HEK293 (cell line): Measurements from ENCODE around the gene RSBN1L.

Source experiments
- CTCF ChIA-PET: fragments of 350-600 bp; formaldehyde crosslinking; extraction: SDS; loops from one replicate; lab custom pipeline; 2021; ENCODE audit warnings: antibody characterized with exemption; lab: Yijun Ruan, JAX
- POLR2A ChIA-PET: fragments of 300-600 bp; formaldehyde crosslinking; extraction: SDS; loops from one replicate; lab custom pipeline; 2020; ENCODE audit warnings: antibody characterized with exemption, inconsistent platforms; lab: Yijun Ruan, JAX
- H3K27ac ChIP-seq: fragments of 200-500 bp; sonication (Bioruptor generic); 2 replicates; pipeline ENCODE4 v1.5.1; 2014; ENCODE audit warnings: low read depth, low read length, control low read depth, inconsistent platforms; ENCODE audit errors: extremely low read depth
- H3K36me3 ChIP-seq, 2 experiments: fragments of 200-500 bp in 1 of 2; sonication (Bioruptor generic) in 1 of 2; 1 replicate in 1 of 2; 2 replicates in 1 of 2; pipeline ENCODE4 v1.5.1; 2014 to 2017; ENCODE audit warnings: inconsistent platforms in 2 of 2, low read length in 2 of 2; ENCODE audit not compliant: control insufficient read depth in 2 of 2, insufficient read depth in 1 of 2
- H3K4me1 ChIP-seq: fragments of 200-500 bp; sonication (Bioruptor generic); 2 replicates; pipeline ENCODE4 v1.5.1; 2014; ENCODE audit warnings: mild to moderate bottlenecking, low read length, inconsistent platforms; ENCODE audit not compliant: control insufficient read depth, insufficient read depth
- H3K4me3 ChIP-seq: 2 replicates; pipeline ENCODE4 v1.5.1; 2011; ENCODE audit warnings: low read depth, mild to moderate bottlenecking, control low read depth, low read length, moderate library complexity
- H3K9me3 ChIP-seq: fragments of 200-500 bp; sonication (Bioruptor generic); 2 replicates; pipeline ENCODE4 v1.5.1; 2014; ENCODE audit warnings: low read depth, low read length, inconsistent platforms; ENCODE audit not compliant: control insufficient read depth, insufficient read depth
- BCL11A ChIP-seq: fragments of 450-650 bp; formaldehyde crosslinking; IDR thresholded peaks from 2 replicates; pipeline ENCODE4 v1.5.1; 2016; ENCODE audit warnings: low read depth, missing biosample characterization, missing genetic modification characterization
- GLIS2 ChIP-seq: fragments of 450-650 bp; formaldehyde crosslinking; IDR thresholded peaks from 2 replicates; pipeline ENCODE4 v1.5.1; 2016; ENCODE audit warnings: missing biosample characterization, missing genetic modification characterization
- KLF16 ChIP-seq: fragments of 450-650 bp; formaldehyde crosslinking; IDR thresholded peaks from 2 replicates; pipeline ENCODE4 v1.5.1; 2017; ENCODE audit warnings: missing biosample characterization, missing genetic modification characterization
- KLF9 ChIP-seq: fragments of 450-650 bp; formaldehyde crosslinking; IDR thresholded peaks from 2 replicates; pipeline ENCODE4 v1.5.1; 2016; ENCODE audit warnings: missing biosample characterization, missing genetic modification characterization, low read depth
- MYNN ChIP-seq: fragments of 450-650 bp; formaldehyde crosslinking; IDR thresholded peaks from 2 replicates; pipeline ENCODE4 v1.5.1; 2016; ENCODE audit warnings: missing biosample characterization, missing genetic modification characterization, borderline replicate concordance
- PRDM2 ChIP-seq: fragments of 450-650 bp; formaldehyde crosslinking; IDR thresholded peaks from 2 replicates; pipeline ENCODE4 v1.5.1; 2016; ENCODE audit warnings: missing biosample characterization, missing genetic modification characterization, borderline replicate concordance
- SP2 ChIP-seq: fragments of 450-650 bp; formaldehyde crosslinking; IDR thresholded peaks from 2 replicates; pipeline ENCODE4 v1.5.1; 2016; ENCODE audit warnings: missing biosample characterization, missing genetic modification characterization
- TSHZ1 ChIP-seq: fragments of 450-650 bp; formaldehyde crosslinking; IDR thresholded peaks from 2 replicates; pipeline ENCODE4 v1.5.1; 2016; ENCODE audit warnings: missing biosample characterization, missing genetic modification characterization, borderline replicate concordance
- ZBTB26 ChIP-seq: fragments of 450-650 bp; formaldehyde crosslinking; optimal IDR thresholded peaks from 2 replicates; pipeline ENCODE3; 2016; ENCODE audit warnings: missing biosample characterization, mild to moderate bottlenecking, missing genetic modification characterization
- ZBTB48 ChIP-seq: fragments of 450-650 bp; formaldehyde crosslinking; IDR thresholded peaks from 2 replicates; pipeline ENCODE4 v1.5.1; 2016; ENCODE audit warnings: missing biosample characterization, missing genetic modification characterization
- ZBTB7A ChIP-seq: fragments of 450-650 bp; formaldehyde crosslinking; IDR thresholded peaks from 2 replicates; pipeline ENCODE4 v1.5.1; 2016; ENCODE audit warnings: low read depth, missing biosample characterization, missing genetic modification characterization
- ZNF311 ChIP-seq: fragments of 450-650 bp; formaldehyde crosslinking; IDR thresholded peaks from 2 replicates; pipeline ENCODE4 v1.5.1; 2017; ENCODE audit warnings: missing biosample characterization, missing genetic modification characterization, borderline replicate concordance
- ZNF335 ChIP-seq: fragments of 450-650 bp; formaldehyde crosslinking; conservative IDR thresholded peaks from 2 replicates; pipeline ENCODE4 v1.5.1; 2016; ENCODE audit warnings: missing biosample characterization, missing genetic modification characterization
- ZNF398 ChIP-seq: fragments of 450-650 bp; formaldehyde crosslinking; IDR thresholded peaks from 2 replicates; pipeline ENCODE4 v1.5.1; 2017; ENCODE audit warnings: missing biosample characterization, missing genetic modification characterization
- ZNF449 ChIP-seq: fragments of 450-650 bp; formaldehyde crosslinking; IDR thresholded peaks from 2 replicates; pipeline ENCODE4 v1.5.1; 2017; ENCODE audit warnings: missing biosample characterization, mild to moderate bottlenecking, missing genetic modification characterization, moderate library complexity
- ZNF501 ChIP-seq: fragments of 450-650 bp; formaldehyde crosslinking; IDR thresholded peaks from 2 replicates; pipeline ENCODE4 v1.5.1; 2016; ENCODE audit warnings: missing biosample characterization, missing genetic modification characterization
- ZNF645 ChIP-seq: fragments of 450-650 bp; formaldehyde crosslinking; IDR thresholded peaks from 2 replicates; pipeline ENCODE4; 2016; ENCODE audit warnings: missing biosample characterization, missing genetic modification characterization
- ZNF664 ChIP-seq: fragments of 450-650 bp; formaldehyde crosslinking; IDR thresholded peaks from 2 replicates; pipeline ENCODE4 v1.5.1; 2016; ENCODE audit warnings: missing biosample characterization, missing genetic modification characterization
- ZNF777 ChIP-seq: fragments of 450-650 bp; formaldehyde crosslinking; IDR thresholded peaks from 2 replicates; pipeline ENCODE4 v1.5.1; 2017; ENCODE audit warnings: missing biosample characterization, missing genetic modification characterization, borderline replicate concordance

RSBN1L gene

GRCh38 chr7:77799078-77799964 is 103.1 kb downstream of the RSBN1L start:
- Histone ChIP-seq H3K36me3 (peaks cover 0 to 4% of the 10 kb centered on the region in 2 experiments; a peak in 1 of 3 replicates), H3K27ac (peak overlapping the region; percentile 82), H3K9me3 (no peaks in the 10 kb centered on the region), H3K4me3 (peak overlapping the region; percentile 98), H3K4me1 (0 out of 2 replicates have a peak, but pooled peaks cover 5% of the 10 kb centered on the region)
- ChIA-PET CTCF (interaction anchor here (0.9 to 1.3 kb wide), 5 partner anchors 12 to 148 kb away, joined by 3 to 4 read pairs (median 3); no protein-coding TSS in a partner anchor), POLR2A (interaction anchor here (0.7 to 1.8 kb wide), 10 partner anchors 13 to 221 kb away, joined by 3 to 5 read pairs (median 4); partner anchors contain the start of gene RSBN1L)
- TF ChIP-seq SP2 (tag by site-specific recombination) (0 out of 2 replicates have a peak, but pooled peaks have one; percentile 11), ZBTB26 (tag by site-specific recombination) (peak; percentile 76), MYNN (tag by site-specific recombination) (no peak), ZNF501 (tag by site-specific recombination) (0 out of 2 replicates have a peak, but pooled peaks have one; percentile 54), BCL11A (tag by site-specific recombination) (no peak), ZBTB48 (tag by site-specific recombination) (peak; percentile 73), ZNF335 (tag by site-specific recombination) (peak; percentile 76), ZNF645 (no peak), PRDM2 (0 out of 2 replicates have a peak, but pooled peaks have one; percentile 61), ZNF398 (tag by site-specific recombination) (peak; percentile 29; the same call in 1 of the 2 replicates), KLF16 (tag by site-specific recombination) (0 out of 2 replicates have a peak, but pooled peaks have one; percentile 27), ZNF777 (tag by site-specific recombination) (0 out of 2 replicates have a peak, but pooled peaks have one; percentile 61), ZNF311 (tag by site-specific recombination) (no peak), TSHZ1 (tag by site-specific recombination) (no peak), GLIS2 (tag by site-specific recombination) (peak; percentile 17; the same call in 1 of the 2 replicates), ZNF449 (0 out of 2 replicates have a peak, but pooled peaks have one; percentile 11), ZBTB7A (0 out of 2 replicates have a peak, but pooled peaks have one; percentile 45), KLF9 (tag by site-specific recombination) (peak; percentile 73), ZNF664 (tag by site-specific recombination) (no peak)
